ENCODE measurements around the gene PTPRG.

DNA sequence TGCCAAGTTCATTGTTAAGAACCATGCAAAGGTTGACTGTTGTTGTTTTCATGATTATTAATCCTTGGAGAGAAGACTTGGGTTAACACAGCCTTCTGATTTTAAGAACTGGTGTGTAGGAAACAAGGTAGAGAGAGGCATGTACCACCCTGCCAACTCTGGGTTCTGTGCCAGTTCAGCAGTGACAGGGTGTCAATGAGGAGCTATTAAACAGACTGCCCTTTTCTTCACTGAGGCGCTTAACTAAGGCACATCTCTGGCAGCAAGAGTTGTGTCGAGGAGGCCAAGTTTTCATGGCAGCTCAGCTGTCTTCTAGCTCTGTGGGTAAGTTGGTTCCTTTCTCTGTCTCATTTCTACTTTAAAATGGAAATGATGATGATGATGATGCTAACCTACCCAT, 694.4 kb downstream of the PTPRG start:
- TF ChIP-seq, protein P1, sequence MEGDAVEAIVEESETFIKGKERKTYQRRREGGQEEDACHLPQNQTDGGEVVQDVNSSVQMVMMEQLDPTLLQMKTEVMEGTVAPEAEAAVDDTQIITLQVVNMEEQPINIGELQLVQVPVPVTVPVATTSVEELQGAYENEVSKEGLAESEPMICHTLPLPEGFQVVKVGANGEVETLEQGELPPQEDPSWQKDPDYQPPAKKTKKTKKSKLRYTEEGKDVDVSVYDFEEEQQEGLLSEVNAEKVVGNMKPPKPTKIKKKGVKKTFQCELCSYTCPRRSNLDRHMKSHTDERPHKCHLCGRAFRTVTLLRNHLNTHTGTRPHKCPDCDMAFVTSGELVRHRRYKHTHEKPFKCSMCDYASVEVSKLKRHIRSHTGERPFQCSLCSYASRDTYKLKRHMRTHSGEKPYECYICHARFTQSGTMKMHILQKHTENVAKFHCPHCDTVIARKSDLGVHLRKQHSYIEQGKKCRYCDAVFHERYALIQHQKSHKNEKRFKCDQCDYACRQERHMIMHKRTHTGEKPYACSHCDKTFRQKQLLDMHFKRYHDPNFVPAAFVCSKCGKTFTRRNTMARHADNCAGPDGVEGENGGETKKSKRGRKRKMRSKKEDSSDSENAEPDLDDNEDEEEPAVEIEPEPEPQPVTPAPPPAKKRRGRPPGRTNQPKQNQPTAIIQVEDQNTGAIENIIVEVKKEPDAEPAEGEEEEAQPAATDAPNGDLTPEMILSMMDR (conservative IDR thresholded peaks at IDR 0.05; ENCODE audit: low read depth, low read length): no peak
- TF ChIP-seq EZH2 (IDR thresholded peaks at IDR 0.05; ENCODE audit: borderline replicate concordance, low read depth, low read length, poor library complexity, severe bottlenecking): no peak
